Upper lobe of left lung (tissue), 6 donors: Measurements from ENCODE around the gene NSL1. TPM values are rescaled to one million over a fixed set of nuclear protein-coding genes. Genes with fewer than 3 reads are reported as not detected.

Experiments used
- ATAC-seq, 2 donors: fragments of 200-7000 bp; cut with Tn5 transposase; one replicate each; pipeline ENCODE4 v1.9.1; 2022; ENCODE audit warnings: mild to moderate bottlenecking in 2 of 2, moderate library complexity in 2 of 2; ENCODE audit not compliant: low FRiP score in 2 of 2
- DNase-seq, 2 donors: peaks; one replicate each; pipeline ENCODE4 v3.0.0-alpha.2; 2019 to 2020
- H3K27ac ChIP-seq, 4 donors: fragments of 200-600 bp; sonication (generic); one replicate each; pipeline ENCODE4 v1.5.1; 2016 to 2019
- H3K27me3 ChIP-seq, 4 donors: fragments of 200-600 bp; sonication (generic); one replicate each; pipeline ENCODE4 v1.5.1; 2017 to 2019
- H3K36me3 ChIP-seq, 4 donors: fragments of 200-600 bp; sonication (generic); one replicate each; pipeline ENCODE4 v1.5.1; 2016 to 2019
- H3K4me1 ChIP-seq, 4 donors: fragments of 200-600 bp; sonication (generic); one replicate each; pipeline ENCODE4 v1.5.1; 2018 to 2019
- H3K4me3 ChIP-seq, 4 donors: fragments of 200-600 bp; sonication (generic); one replicate each; pipeline ENCODE4 v1.5.1; 2017 to 2019; ENCODE audit warnings: mild to moderate bottlenecking in 2 of 4, moderate library complexity in 1 of 4
- H3K9me3 ChIP-seq, 4 donors: fragments of 200-600 bp; sonication (generic); one replicate each; pipeline ENCODE4 v1.5.1; 2018 to 2019
- CTCF ChIP-seq, 6 experiments: fragments of 450-650 bp in 4 of 6; fragments of 200-600 bp in 2 of 6; sonication (generic) in 2 of 6; IDR thresholded peaks; one replicate each; pipeline ENCODE4 v1.5.1; 2016 to 2019; ENCODE audit warnings: antibody characterized with exemption in 6 of 6
- EP300 ChIP-seq, 4 donors: sonication (generic); formaldehyde crosslinking; IDR thresholded peaks; one replicate each; pipeline ENCODE4 v1.5.1; 2017; ENCODE audit warnings: antibody characterized with exemption in 4 of 4, control low read depth in 2 of 4
- POLR2A ChIP-seq, 4 donors: fragments of 450-650 bp; IDR thresholded peaks; one replicate each; pipeline ENCODE4 v1.5.1; 2016 to 2017; ENCODE audit warnings: antibody characterized with exemption in 4 of 4, mild to moderate bottlenecking in 2 of 4
- POLR2AphosphoS5 ChIP-seq, 2 donors: sonication (generic); formaldehyde crosslinking; IDR thresholded peaks; one replicate each; pipeline ENCODE4 v1.5.1; 2017; ENCODE audit warnings: antibody characterized with exemption in 2 of 2
- WGBS, 2 donors: methylation state at CpG; one replicate each; pipeline ENCODE4 v1.1.5; 2017 to 2018; 5-methylcytosine and 5-hydroxymethylcytosine counted together
- total RNA-seq, 6 donors: library from RNA; depleted of rRNA in 4 of 6; stranded (reverse); fragments of >200 nt in 4 of 6; gene quantifications; one replicate each; pipeline versions ENCODE4 v1.1.0 to v1.2.1, GENCODE V29; 2016 to 2021
- donor health status: DM: no; HTN: no; CAD: no; lungs with moderate emphysema.
- donor health status: DM: no; HTN: yes; CAD: no; lungs with severe emphysema.

The NSL1 gene
- total RNA-seq, 6 donors from 2014 or later = 26.5 to 44.5 (median 34.1) TPM

- Histone ChIP-seq H3K4me1 (no peaks in the 10 kb centered on the region), H3K36me3 (no peaks in the 10 kb centered on the region), H3K4me3 (no peak overlapping the region), H3K27me3 (no peaks in the 10 kb centered on the region), H3K27ac (no peak overlapping the region), H3K9me3 (peaks cover 0 to 15% (median 13%) of the 10 kb centered on the region in 4 donors)
- ATAC-seq (no peak), DNase-seq (no peak)
- no peak for TF ChIP-seq CTCF (IDR thresholded peaks at IDR 0.05)
- no peak for TF ChIP-seq EP300 (IDR thresholded peaks at IDR 0.05)
- no peak for TF ChIP-seq POLR2AphosphoS5 (IDR thresholded peaks at IDR 0.05)
- TF ChIP-seq POLR2A (IDR thresholded peaks at IDR 0.05) = no peak
- WGBS, 2 donors = 73 to 83% methylated on average over 5 of the region's 5 CpGs
Measured at GRCh38 chr1:212827831-212828278, 36.3 kb upstream of the NSL1 start.

GRCh38 chr1:212827171-212827776, 35.7 kb upstream of the NSL1 start:
- peaks cover 0 to 15% (median 13%) of the 10 kb centered on the region in 4 donors for H3K9me3 ChIP-seq
- WGBS, 2 donors = 95 to 99% methylated on average over 4 of the region's 4 CpGs
- no peak for DNase-seq
- H3K4me1 ChIP-seq = no peaks in the 10 kb centered on the region
- H3K27me3 ChIP-seq = no peaks in the 10 kb centered on the region
- no peak overlapping the region for H3K4me3 ChIP-seq
- no peaks in the 10 kb centered on the region for H3K36me3 ChIP-seq
- H3K27ac ChIP-seq = no peak overlapping the region
- no peak for ATAC-seq
- TF ChIP-seq POLR2AphosphoS5 (IDR thresholded peaks at IDR 0.05) (no peak), EP300 (IDR thresholded peaks at IDR 0.05) (no peak), CTCF (IDR thresholded peaks at IDR 0.05) (no peak), POLR2A (IDR thresholded peaks at IDR 0.05) (no peak)

- no peak overlapping the region for H3K27ac ChIP-seq
- 97 to 99% methylated on average over 6 of the region's 6 CpGs for WGBS, 2 donors
- H3K4me3 ChIP-seq = no peak overlapping the region
- TF ChIP-seq CTCF (IDR thresholded peaks at IDR 0.05) = no peak
- no peak for TF ChIP-seq EP300 (IDR thresholded peaks at IDR 0.05)
- no peak for TF ChIP-seq POLR2AphosphoS5 (IDR thresholded peaks at IDR 0.05)
- TF ChIP-seq POLR2A (IDR thresholded peaks at IDR 0.05) = no peak
- no peaks in the 10 kb centered on the region for H3K36me3 ChIP-seq
- H3K9me3 ChIP-seq = peaks cover 0 to 15% (median 13%) of the 10 kb centered on the region in 4 donors
- no peak for DNase-seq
- ATAC-seq = no peak
- no peaks in the 10 kb centered on the region for H3K4me1 ChIP-seq
- H3K27me3 ChIP-seq = no peaks in the 10 kb centered on the region
Measured at GRCh38 chr1:212825798-212826452, 34.3 kb upstream of the NSL1 start.

GRCh38 chr1:212824201-212824600, 32.6 kb upstream of the NSL1 start:
- ATAC-seq = no peak
- DNase-seq = peak in 1 of 2 donors; percentile 53
- TF ChIP-seq EP300 (IDR thresholded peaks at IDR 0.05) (no peak), POLR2A (IDR thresholded peaks at IDR 0.05) (no peak), POLR2AphosphoS5 (IDR thresholded peaks at IDR 0.05) (no peak), CTCF (IDR thresholded peaks at IDR 0.05) (no peak)

More at GRCh38 chr1:212824201-212824600, 32.6 kb upstream of the NSL1 start:
- Histone ChIP-seq H3K9me3 (peaks cover 0 to 15% (median 13%) of the 10 kb centered on the region in 4 donors), H3K27ac (no peak overlapping the region), H3K4me1 (peaks cover 0 to 13% (median 1%) of the 10 kb centered on the region in 4 donors), H3K4me3 (no peak overlapping the region), H3K36me3 (no peaks in the 10 kb centered on the region), H3K27me3 (no peaks in the 10 kb centered on the region)
- WGBS, 2 donors = 96% methylated on average over 13 to 16 of the region's 16 CpGs
